ENCODE data around the gene SPATA31C1. TPM values are rescaled to one million over a fixed set of nuclear protein-coding genes. Genes with fewer than 3 reads are reported as not detected.
"Not testable (repeated sequence)": the region's sequence is repeated elsewhere in the genome, so short reads cannot be mapped to it uniquely, and the experiment has no call there.

The SPATA31C1 gene
- total RNA-seq = 0.16 TPM
- polyA plus RNA-seq = not detected

GRCh38 chr9:87917662-87918061 lies at the start of gene SPATA31C1:
TSS of gene SPATA31C1 (plus strand) at chr9:87917962.
- not testable (repeated sequence) for H3K36me3 ChIP-seq (ENCODE audit: insufficient read depth); DNase-seq (ENCODE audit: extremely low spot score); H3K4me1 ChIP-seq (ENCODE audit: insufficient read depth); H3K4me3 ChIP-seq (ENCODE audit: low read depth, low read length); H3K27ac ChIP-seq (ENCODE audit: low read depth)
- WGBS = no CpG with 5 or more reads among the region's 8 CpGs

GRCh38 chr9:87868175-87868574 lies 49.6 kb upstream of the SPATA31C1 start:
- Histone ChIP-seq H3K36me3 (ENCODE audit: insufficient read depth) (no peaks in the 10 kb centered on the region), H3K4me3 (ENCODE audit: low read depth, low read length) (no peak overlapping the region), H3K27ac (ENCODE audit: low read depth) (no peak overlapping the region), H3K4me1 (ENCODE audit: insufficient read depth) (no peaks in the 10 kb centered on the region)
- 97% methylated on average over 9 of the region's 9 CpGs for WGBS
- DNase-seq (ENCODE audit: extremely low spot score) = no peak

- Histone ChIP-seq H3K36me3 (ENCODE audit: insufficient read depth) (no peaks in the 10 kb centered on the region), H3K27ac (ENCODE audit: low read depth) (no peak overlapping the region), H3K4me3 (ENCODE audit: low read depth, low read length) (no peak overlapping the region), H3K4me1 (ENCODE audit: insufficient read depth) (no peaks in the 10 kb centered on the region)
- no peak for DNase-seq (ENCODE audit: extremely low spot score)
- 88% methylated on average over 3 of the region's 3 CpGs for WGBS
These were observed 49.1 kb upstream of the SPATA31C1 start for GRCh38 chr9:87868635-87869034.

- no peaks in the 10 kb centered on the region for H3K4me1 ChIP-seq (ENCODE audit: insufficient read depth)
- 94% methylated on average over 11 of the region's 11 CpGs for WGBS
- no peak overlapping the region for H3K4me3 ChIP-seq (ENCODE audit: low read depth, low read length)
- H3K36me3 ChIP-seq (ENCODE audit: insufficient read depth) = no peaks in the 10 kb centered on the region
- no peak overlapping the region for H3K27ac ChIP-seq (ENCODE audit: low read depth)
- no peak for DNase-seq (ENCODE audit: extremely low spot score)
These were observed 48.7 kb upstream of the SPATA31C1 start for GRCh38 chr9:87869082-87869481.

GRCh38 chr9:87871425-87872078 lies 46.2 kb upstream of the SPATA31C1 start:
- H3K27ac ChIP-seq (ENCODE audit: low read depth) = no peak overlapping the region
- no peaks in the 10 kb centered on the region for H3K36me3 ChIP-seq (ENCODE audit: insufficient read depth)
- 73% methylated on average over 7 of the region's 7 CpGs for WGBS
- DNase-seq (ENCODE audit: extremely low spot score) = no peak
- no peaks in the 10 kb centered on the region for H3K4me1 ChIP-seq (ENCODE audit: insufficient read depth)
- H3K4me3 ChIP-seq (ENCODE audit: low read depth, low read length) = no peak overlapping the region

GRCh38 chr9:87872079-87872624 lies 45.6 kb upstream of the SPATA31C1 start:
- Histone ChIP-seq H3K4me3 (ENCODE audit: low read depth, low read length) (no peak overlapping the region), H3K27ac (ENCODE audit: low read depth) (no peak overlapping the region), H3K4me1 (ENCODE audit: insufficient read depth) (no peaks in the 10 kb centered on the region), H3K36me3 (ENCODE audit: insufficient read depth) (no peaks in the 10 kb centered on the region)
- DNase-seq (ENCODE audit: extremely low spot score) = no peak
- WGBS = 54% methylated on average over 8 of the region's 8 CpGs

- 95% methylated on average over 5 of the region's 5 CpGs for WGBS
- H3K36me3 ChIP-seq (ENCODE audit: insufficient read depth) = no peaks in the 10 kb centered on the region
- no peak for DNase-seq (ENCODE audit: extremely low spot score)
- no peak overlapping the region for H3K4me3 ChIP-seq (ENCODE audit: low read depth, low read length)
- no peak overlapping the region for H3K27ac ChIP-seq (ENCODE audit: low read depth)
- H3K4me1 ChIP-seq (ENCODE audit: insufficient read depth) = no peaks in the 10 kb centered on the region
These were observed 44.0 kb upstream of the SPATA31C1 start for GRCh38 chr9:87873607-87874303.

GRCh38 chr9:87874304-87874623 lies 43.5 kb upstream of the SPATA31C1 start:
- no peak for DNase-seq (ENCODE audit: extremely low spot score)
- 41% methylated on average over 7 of the region's 7 CpGs for WGBS

GRCh38 chr9:87875060-87875459 lies 42.7 kb upstream of the SPATA31C1 start:
- Histone ChIP-seq H3K4me1 (ENCODE audit: insufficient read depth) (no peaks in the 10 kb centered on the region), H3K4me3 (ENCODE audit: low read depth, low read length) (no peak overlapping the region), H3K36me3 (ENCODE audit: insufficient read depth) (no peaks in the 10 kb centered on the region), H3K27ac (ENCODE audit: low read depth) (no peak overlapping the region)
- no peak for DNase-seq (ENCODE audit: extremely low spot score)

More at GRCh38 chr9:87874304-87874623, 43.5 kb upstream of the SPATA31C1 start:
- H3K4me1 ChIP-seq (ENCODE audit: insufficient read depth) = no peaks in the 10 kb centered on the region
- H3K4me3 ChIP-seq (ENCODE audit: low read depth, low read length) = no peak overlapping the region
- no peaks in the 10 kb centered on the region for H3K36me3 ChIP-seq (ENCODE audit: insufficient read depth)
- H3K27ac ChIP-seq (ENCODE audit: low read depth) = no peak overlapping the region

GRCh38 chr9:87875831-87876545 lies 41.8 kb upstream of the SPATA31C1 start:
- no peaks in the 10 kb centered on the region for H3K36me3 ChIP-seq (ENCODE audit: insufficient read depth)
- WGBS = 56% methylated on average over 5 of the region's 5 CpGs
- DNase-seq (ENCODE audit: extremely low spot score) = no peak
- H3K4me1 ChIP-seq (ENCODE audit: insufficient read depth) = no peaks in the 10 kb centered on the region
- H3K27ac ChIP-seq (ENCODE audit: low read depth) = no peak overlapping the region
- no peak overlapping the region for H3K4me3 ChIP-seq (ENCODE audit: low read depth, low read length)

GRCh38 chr9:87876708-87877107 lies 41.1 kb upstream of the SPATA31C1 start:
- no peaks in the 10 kb centered on the region for H3K36me3 ChIP-seq (ENCODE audit: insufficient read depth)
- H3K4me3 ChIP-seq (ENCODE audit: low read depth, low read length) = no peak overlapping the region
- no peak for DNase-seq (ENCODE audit: extremely low spot score)
- no peaks in the 10 kb centered on the region for H3K4me1 ChIP-seq (ENCODE audit: insufficient read depth)
- no peak overlapping the region for H3K27ac ChIP-seq (ENCODE audit: low read depth)
- WGBS = 91% methylated on average over 5 of the region's 5 CpGs

GRCh38 chr9:87878989-87879511 lies 38.7 kb upstream of the SPATA31C1 start:
- Histone ChIP-seq H3K4me3 (ENCODE audit: low read depth, low read length) (no peak overlapping the region), H3K27ac (ENCODE audit: low read depth) (no peak overlapping the region), H3K36me3 (ENCODE audit: insufficient read depth) (no peaks in the 10 kb centered on the region), H3K4me1 (ENCODE audit: insufficient read depth) (no peaks in the 10 kb centered on the region)
- 90% methylated on average over 1 of the region's 1 CpG for WGBS
- DNase-seq (ENCODE audit: extremely low spot score) = no peak

- Histone ChIP-seq H3K27ac (ENCODE audit: low read depth) (no peak overlapping the region), H3K4me3 (ENCODE audit: low read depth, low read length) (no peak overlapping the region), H3K36me3 (ENCODE audit: insufficient read depth) (no peaks in the 10 kb centered on the region), H3K4me1 (ENCODE audit: insufficient read depth) (no peaks in the 10 kb centered on the region)
- WGBS = 70% methylated on average over 8 of the region's 8 CpGs
- no peak for DNase-seq (ENCODE audit: extremely low spot score)
These were observed 37.6 kb upstream of the SPATA31C1 start for GRCh38 chr9:87880116-87880515.

GRCh38 chr9:87880683-87881082 lies 37.1 kb upstream of the SPATA31C1 start:
- WGBS = 87% methylated on average over 6 of the region's 6 CpGs
- H3K4me3 ChIP-seq (ENCODE audit: low read depth, low read length) = no peak overlapping the region
- DNase-seq (ENCODE audit: extremely low spot score) = no peak
- no peak overlapping the region for H3K27ac ChIP-seq (ENCODE audit: low read depth)
- no peaks in the 10 kb centered on the region for H3K36me3 ChIP-seq (ENCODE audit: insufficient read depth)
- no peaks in the 10 kb centered on the region for H3K4me1 ChIP-seq (ENCODE audit: insufficient read depth)
